Endometrium (tissue), 2 donors: ENCODE results near the gene B9D1.
"Not testable (repeated sequence)": the region's sequence is repeated elsewhere in the genome, so short reads cannot be mapped to it uniquely, and the experiment has no call there.

ENCODE experiments used
- FAIRE-seq: peaks from 2 replicates; lab custom pipeline; 2012; peaks lifted over from hg19 to GRCh38; lab: Jason Lieb, UNC
- donor health status: control.
- donor health status: control.

B9D1 gene

DNA sequence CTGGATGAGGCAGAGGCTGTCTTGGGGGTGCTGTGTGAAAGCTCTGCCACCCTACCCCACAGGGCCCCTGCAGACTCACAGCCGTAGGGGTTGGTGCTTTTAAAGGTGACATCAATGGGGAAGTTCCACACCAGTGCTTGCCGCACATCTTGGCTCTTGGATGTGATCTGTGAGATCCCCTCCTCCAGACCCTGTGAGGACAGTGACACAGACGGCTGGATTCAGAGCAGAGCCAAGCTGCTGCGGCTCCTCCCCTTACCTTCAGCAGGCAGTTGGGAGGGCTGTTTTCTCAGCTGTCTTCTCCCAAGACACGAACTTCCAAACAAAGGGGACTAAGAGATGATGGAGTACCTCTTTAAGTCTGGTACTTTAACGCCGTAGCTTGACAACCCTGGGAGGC, 4.8 kb downstream of the B9D1 start:
- FAIRE-seq: no peak

DNA sequence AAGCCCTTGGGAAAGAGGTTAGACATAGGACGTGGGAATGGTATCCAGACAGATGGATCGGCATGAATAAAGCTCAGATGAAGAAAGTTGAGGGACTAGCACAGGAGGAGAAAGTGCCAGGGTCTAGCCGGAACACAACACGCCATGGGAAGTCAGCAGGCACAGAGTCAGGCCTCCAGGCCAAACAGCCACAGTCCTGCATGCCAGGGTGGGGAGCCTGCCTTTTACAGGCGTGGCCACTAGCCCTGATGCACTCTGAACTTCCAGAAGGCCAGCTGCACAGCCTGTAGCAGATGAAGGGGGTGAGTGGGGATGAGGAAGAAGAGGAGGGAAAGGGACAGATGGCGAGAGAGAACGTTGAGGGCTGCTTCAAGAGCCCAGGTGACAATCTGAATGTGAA, 5.2 kb downstream of the B9D1 start:
- no peak for FAIRE-seq

DNA sequence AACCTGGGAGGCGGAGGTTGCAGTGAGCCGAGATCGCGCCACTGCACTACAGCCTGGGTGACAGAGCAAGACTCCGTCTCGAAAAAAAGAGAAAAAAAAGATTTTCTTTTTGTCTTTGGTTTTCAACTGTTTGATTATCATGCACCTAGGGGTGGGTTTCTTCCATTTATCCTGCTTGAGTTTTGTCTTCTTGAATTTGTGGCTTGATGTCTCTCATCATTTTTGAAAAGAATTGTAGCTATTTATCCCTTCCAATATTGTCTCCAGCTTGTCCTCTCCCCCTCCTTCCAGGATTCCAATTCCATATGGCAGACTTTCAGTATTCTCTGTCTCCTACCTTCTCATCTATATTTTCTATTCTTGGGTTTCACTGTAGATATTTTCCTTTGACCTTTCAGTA, 7.8 kb downstream of the B9D1 start:
- FAIRE-seq: no peak

DNA sequence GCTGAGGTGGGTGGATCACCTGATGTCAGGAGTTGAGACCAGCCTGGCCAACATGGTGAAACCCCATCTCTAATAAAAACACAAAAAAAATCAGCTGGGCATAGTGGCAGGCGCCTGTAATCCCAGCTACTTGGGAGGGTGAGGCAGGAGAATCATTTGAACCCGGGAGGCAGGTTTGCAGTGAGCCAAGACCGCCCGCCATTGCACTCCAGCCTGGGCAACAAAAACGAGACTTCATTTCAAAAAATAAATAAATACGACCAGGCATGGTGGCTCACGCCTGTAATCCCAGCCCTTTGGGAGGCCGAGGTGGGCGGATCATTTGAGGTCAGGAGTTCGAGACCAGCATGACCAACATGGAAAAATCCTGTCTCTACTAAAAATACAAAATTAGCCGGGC, 9.1 kb downstream of the B9D1 start:
- not testable (repeated sequence) for FAIRE-seq

DNA sequence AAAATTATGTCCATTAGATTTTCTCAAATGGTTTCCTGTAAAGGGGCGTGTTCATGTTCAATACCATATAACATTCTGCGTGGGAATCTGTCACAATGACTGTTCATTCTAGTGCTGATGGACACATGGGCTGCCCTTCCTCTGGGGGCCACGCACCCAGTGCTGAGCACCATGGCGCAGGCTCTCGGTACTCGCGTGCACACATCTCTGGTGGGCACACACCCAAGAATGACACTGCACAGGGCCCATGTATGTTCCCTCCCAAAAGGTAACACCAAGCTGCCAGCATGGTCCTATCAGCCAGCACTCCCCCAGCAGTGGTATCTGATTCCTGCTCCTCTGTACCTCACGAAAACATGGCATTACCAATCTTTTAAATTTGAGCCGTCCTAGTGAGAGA, 13.7 kb downstream of the B9D1 start:
- FAIRE-seq: no peak

DNA sequence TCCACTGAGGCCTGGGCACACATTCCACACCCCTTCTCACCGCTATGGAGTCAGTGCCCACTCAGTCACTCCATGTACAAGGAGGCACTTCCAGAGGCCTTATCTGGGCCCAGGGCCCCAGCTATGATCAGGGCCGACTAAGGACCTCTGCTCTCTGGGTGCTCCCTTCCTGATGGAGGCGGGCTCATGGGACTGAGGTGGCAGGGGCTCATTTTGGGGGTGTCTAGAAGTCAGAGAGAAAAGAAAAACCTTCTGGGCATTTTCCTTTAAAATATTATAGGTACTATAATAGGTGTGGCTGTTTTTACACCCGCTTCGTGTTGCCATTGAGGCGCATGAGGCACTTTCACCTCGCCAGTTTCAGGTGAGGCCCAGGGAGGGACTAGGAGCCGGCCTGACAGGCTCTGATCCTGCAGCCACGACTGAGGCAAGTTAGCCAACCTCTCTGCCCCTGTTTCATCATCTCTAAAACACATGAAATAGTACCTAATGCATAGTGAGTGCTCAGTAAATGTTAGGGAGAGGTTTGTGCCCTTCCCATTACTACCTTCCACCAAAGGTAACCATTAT, 14.4 kb downstream of the B9D1 start:
- FAIRE-seq: no peak

DNA sequence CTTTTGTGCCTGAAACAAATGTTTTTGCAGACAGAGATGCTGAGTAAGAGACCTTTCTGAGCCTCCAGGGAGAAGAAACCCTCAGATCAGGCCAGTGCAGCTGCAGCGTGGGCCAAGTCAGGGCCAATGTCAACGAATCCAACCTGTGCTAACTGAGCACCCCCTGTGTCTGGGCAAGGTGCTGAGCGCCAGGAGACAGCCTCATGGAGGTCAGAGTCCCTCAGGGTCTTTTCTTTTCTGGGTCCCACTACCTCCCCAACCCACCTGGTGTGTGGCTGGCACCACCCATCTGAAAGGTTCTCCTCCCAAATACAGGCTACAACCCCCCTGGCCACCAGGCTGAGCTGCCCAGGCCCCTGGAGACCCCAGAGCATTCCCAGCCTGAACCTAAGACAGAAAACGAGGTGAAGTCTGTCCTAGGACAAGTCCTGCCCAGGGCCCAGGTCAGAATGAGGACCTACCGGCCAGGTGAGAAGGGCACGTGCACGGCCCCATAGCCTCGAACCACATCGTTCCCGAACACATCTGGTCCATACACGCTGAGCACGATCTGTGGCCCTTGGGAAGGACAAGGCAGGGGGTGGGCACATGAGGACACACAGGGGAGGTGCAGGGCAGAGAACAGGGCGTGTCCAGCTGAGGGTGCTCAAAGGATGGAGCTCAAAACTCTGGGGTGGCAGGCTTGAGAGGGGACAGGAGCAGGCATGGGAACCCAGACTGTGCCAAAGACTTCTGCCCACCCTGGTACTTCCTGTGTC, 15.0 kb downstream of the B9D1 start:
- no peak for FAIRE-seq

DNA sequence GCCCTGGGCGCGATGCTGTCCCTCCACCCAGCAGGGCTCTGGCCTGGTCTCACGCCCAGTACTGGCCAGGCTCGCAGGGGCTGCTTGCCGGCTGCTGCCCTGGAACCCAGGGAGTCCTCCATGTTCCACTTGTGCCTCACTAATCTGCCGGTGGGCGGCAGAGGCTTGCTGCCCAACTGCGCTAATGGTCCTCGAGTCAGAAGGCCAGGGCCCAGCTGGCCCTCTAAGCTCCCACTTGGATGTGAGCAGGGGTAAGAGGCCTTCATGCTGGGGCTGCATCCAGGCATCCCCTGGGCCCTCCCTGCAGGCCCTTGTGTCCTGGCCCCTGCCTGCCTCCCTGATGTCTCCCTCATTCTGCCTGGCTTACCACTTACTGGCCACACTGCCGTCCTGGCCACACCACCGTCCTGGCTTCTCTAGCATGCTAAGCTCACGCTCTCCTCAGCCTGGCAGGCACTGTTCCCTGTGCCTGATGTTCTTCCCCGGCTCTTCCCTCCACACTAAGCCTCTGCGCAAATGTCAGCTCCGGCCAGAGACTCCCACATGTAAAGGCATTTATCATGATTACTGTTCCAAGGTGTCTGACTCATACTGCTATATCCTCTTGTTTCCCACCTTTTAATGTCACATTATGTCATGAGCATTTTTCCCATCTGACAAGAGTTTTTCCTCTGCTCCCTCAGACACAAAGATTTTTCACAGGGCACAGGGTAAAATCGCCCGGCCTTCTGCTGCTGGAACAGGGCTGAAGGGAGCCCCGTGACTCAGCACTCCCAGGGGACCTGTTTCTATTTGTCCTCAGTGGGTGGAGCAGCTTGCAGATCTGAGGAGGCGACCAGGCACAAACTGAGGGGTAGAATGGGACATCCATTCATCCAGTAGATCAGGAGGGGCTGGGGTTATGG, 15.9 kb downstream of the B9D1 start:
- peak; percentile 46 for FAIRE-seq

DNA sequence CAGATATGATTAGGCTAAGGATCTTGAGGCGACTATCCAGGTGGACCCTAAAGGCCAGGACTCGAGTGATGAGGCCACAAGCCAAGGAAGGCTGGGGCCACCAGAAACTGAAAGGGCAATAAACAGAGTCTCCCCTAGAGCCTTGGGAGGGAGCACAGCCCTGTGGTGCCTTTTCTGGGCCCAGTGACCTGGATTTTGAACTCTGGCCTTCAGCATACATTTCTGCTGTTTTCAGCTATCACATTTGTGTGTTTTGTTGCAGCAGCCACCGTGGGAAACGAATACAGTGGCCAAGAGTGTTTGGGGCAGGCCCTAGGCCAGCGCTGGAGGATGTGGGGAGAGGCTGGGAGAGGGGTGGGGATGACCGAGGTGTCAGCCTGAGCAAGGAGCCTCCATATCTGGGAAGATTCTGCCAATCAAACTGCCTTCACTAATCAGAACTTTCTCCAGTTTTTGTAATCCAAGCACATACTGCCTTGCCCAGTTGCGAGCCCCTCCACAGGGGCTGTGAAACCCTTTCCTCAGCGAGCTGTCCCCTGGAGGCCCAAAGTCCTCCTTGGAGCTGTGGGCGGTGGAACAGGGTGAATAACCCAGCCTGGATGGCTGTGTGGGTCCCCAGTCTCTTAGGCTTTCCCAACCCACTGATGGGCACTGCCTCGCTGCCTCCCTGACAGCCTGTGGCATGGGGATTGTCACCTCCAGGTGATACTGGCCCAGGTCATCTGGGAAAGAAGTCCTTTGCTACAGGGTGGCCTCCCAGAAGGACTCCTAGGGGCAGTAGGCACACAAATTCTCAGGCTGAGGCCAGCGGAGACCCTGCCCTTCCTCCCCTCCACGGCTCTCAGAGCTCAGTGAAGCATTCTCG, 16.8 kb downstream of the B9D1 start:
- no peak for FAIRE-seq

DNA sequence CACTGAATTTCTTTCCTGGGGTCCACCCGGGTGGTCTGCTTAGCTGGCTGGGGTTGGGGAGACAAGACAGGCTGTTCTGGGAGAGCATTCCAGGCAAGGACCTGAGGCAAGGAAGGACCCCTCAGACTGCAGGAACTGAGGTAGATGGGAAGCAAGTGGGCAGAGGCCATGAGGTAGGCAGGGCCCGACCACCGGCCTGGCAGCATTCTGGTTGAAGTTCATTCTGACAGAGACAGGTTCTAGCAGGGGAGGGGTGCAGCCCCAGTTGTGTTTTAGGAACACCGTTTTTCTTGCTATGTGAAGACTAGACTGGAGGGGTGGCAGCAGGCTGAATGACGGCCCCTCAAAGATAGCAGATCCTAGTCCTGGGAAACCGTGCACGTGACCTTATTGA, 17.5 kb downstream of the B9D1 start:
- no peak for FAIRE-seq

DNA sequence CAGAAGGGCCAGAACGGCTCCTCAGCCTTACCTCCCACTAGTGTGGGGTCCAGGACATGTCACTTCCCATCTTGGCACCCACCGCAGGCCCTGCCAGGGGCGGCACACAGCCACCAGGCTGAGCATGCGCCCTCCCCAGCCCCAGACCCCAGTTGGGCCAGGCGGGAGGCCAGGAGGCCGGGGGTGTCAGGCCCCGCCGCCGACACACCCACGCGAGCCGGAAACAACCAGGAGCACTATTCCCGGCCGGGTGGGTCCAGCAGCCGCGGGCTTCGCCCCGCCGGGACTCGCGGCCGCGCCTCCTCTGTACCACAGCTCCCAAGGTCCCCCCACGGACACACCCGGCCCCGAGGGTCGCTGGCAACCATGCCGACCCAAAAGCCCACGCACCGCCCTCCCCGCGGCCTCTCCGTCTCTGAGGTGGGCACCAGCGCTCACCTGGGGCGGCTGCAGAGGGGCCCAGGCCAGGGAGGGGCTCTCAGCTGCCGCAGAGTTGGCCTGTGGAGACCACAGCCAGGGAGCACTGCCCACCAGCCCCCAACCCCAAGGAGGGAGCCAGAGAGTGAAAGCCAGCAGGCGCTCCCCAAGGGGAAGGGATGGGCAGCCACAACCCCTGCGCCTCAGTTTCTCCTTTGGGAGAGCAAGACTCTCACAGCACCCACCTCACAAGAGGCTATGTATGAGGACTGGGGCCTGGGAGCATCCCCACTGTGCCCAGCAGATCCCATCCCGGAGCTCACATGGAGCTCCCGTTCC, 18.0 kb downstream of the B9D1 start:
- no peak for FAIRE-seq

DNA sequence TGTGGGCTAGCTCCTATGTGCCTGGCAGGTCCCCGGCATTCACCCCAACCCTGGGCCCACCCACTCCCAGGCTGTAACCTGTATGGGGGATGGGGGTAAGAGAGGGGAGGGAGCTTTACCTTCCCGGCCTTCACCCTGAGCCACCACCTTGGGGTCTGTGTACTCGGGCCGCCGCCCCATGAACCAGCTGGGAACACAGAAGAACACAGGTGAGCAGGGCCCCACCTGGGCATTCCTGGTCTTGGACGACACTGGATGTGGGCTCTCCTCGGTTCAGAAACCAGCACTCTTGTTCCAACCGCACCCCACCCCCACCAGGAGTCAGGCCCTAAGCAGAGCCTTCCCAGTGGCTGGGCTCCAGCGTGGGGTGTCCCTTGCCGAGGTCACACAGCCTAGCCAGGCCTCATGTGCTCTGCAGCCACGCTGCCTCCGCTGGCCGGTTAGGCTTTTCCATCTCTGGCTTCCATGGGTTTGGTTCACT, 18.8 kb downstream of the B9D1 start:
- no peak for FAIRE-seq

DNA sequence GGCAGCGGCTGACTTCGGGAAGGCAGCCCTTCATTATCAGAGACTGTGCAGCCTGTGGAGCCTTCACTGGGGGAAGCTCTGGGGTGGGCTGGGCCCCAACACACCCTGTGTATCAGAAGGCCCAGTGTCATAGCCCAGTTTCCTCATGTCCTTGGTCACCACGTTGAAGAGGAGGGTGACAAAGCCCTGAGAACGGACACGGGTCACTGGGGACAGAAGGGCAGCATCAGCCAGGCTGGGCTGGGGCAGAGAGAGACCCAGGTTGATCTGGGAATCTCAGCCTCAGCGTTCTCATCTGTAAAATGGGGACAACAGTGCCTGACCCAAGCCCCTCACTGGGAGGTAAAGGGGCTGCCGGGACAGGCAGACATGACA, 19.3 kb downstream of the B9D1 start:
- FAIRE-seq: no peak

DNA sequence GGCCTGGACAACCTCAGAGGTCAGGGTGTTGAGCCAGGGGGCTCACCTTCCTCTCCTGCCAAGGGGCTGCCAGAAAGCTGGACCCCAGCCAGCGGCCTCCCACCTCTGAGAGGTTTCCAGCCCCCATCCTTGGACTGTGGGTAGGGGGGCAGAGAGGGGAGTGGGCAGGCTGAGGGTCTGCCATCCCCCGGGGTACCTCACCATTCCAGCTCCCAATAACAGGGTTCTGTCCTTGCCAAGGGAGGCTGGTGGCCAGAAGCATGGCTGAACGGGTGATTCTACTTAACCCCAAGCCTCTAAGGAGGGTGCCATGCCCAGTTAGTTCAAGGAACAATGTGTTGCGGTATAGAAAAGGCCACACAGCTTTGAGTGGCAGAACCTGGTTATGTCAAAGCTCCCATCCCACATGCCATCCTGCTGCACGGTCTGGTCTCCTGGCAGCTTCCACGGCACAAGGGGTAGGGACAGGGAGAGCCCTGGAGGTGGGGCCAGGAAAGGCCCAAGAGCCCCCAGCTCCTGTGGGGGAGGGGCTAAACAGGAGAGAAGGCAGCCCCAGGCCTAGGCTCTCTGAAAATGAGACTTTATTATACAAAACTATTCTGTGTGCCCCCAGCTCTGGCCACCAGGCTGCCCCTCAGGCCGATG, 19.8 kb downstream of the B9D1 start:
- no peak for FAIRE-seq

DNA sequence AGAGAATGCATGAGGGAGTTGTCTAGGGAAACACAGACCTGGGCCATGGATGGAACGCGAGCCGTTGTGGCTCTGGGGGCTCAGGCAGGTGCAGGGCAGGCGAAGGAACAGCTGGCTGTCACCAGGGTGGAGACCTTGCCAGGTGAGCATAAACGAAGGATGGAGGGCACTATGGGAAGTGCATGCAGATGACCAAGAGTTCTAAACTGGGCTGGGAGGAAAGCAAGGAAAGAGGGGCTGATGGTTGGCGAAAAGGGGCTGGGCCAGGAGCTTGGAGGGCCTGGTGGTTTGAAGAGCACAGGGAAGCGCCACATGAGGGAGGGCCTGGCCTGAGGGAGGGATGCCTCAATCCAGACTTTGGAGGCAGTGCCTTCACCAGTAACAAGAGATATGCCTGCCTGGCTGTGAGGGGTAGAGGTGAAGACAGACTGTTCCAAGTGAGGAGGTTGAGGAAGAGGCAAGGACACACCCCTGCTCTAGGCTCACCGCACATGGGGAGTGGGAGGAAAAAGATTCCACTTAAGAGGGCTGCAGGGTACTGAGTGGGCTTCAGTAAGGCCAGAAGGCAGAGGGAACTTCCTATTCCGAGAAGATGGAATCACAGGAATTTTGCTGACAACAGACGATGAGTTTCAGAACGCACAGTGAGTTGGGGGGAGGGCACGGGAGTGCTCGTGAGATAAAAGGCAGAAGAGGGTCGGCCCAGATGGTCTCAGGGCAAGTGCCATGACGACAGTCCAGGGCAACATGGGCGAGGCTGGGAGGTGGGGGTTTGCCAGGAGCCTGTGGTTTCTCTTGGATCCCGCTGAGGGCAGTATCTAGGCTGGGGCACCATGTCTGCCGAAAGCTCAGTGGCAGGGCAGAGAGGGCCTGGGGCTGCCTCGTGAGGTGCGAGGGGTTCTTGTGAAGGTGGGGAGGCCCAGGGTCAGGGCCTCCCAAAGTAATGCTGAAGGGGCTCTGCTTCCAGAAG, 20.6 kb downstream of the B9D1 start:
- no peak for FAIRE-seq

DNA sequence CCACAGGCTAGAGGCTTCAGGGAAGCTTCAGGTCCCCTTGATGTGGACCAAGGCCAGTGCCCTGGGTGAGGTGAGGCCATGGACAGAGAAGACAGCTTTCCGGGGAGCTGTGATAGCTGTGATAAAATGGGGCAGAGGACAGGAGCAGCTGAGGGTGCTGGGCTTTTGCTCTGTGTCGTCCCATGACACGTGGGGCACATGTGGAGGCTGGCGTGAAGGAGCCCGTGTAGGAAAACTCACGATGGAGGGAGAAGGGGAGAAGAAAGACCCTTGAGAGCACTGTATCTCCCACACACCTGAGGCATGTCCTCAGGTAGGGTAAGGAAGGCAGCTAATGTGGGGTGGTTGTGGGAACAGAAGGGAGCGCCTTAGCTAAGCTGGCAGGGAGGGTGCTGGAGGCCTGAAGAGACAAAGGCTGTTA, 21.3 kb downstream of the B9D1 start:
- FAIRE-seq: no peak

DNA sequence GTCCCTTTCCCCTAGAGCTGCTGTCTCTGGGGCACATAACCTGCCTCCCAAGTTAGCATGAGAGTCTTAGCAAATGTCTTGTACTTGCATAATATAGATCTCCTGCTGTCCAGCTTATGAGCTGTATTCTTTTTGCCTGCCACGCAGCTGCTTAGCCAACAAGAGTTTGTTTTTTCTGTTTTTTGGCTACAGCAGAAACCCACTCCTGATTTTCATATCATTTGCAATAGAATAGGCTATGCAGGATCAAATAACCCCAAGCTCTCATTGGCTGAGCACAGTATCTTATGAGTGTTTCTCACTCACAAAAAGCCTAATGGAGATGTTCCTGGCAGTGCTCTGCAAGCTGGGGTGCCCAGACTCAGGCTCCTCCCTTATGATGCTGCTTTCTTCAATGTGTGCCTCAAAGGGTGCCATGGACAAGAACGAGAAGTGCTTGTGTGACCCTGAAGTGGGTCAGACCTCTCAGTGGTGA, 23.1 kb downstream of the B9D1 start:
- FAIRE-seq: no peak

DNA sequence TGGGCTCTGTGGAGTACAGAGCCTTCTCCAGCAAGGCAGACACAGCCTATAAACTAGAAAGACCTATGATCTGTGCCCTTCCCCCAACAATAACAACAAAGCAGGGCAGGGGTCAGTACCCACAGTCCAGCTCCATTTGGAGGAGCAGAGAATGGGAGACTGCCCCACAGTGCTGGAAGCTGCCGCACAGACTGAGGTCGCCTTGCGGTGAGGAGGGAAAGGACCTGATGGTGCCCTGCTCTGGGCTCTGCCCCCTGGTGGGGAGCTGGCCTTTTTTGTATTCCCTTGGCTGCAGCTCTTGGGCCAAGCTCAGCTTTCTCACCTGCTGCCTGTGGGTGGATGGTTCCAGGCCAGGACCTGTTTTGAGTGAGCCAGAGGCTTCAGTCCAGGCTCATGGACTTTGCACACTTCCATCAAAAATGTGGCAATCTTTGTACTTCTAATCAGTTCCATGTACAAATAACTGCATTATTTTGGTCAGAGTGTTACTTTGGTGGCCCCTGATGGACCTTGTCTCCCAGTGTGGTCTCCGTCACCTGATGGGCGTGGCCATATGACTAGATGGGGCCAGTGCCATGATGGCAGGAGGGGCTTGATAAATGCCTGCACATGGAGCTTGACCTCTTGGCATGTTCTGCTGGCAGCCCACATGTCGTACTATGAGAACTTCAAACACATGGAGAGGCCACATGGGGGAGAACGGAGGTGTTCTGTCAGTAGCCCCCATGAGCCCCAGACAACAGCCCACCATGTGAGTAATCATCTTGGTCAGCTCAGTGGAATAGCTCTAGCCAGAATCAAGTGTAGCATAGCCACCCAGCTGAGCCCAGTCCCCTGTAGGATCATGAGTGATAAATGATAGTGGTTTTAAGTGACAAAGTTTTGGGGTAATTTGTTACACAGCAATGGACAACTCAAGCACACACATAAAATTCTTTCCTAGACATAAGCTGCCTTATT, 24.2 kb downstream of the B9D1 start:
- no peak for FAIRE-seq
